HG03439 (cell line): Measurements from ENCODE around the gene IFITM2.
"Not testable (repeated sequence)": the region's sequence is repeated elsewhere in the genome, so short reads cannot be mapped to it uniquely, and the experiment has no call there.

Experiments
- ATAC-seq: cut with Tn5 transposase; IDR thresholded peaks from one replicate; pipeline ENCODE4 v1.9.1; 2021; ENCODE audit warnings: mild to moderate bottlenecking, moderate library complexity; ENCODE audit not compliant: unreplicated experiment

Gene IFITM2

DNA sequence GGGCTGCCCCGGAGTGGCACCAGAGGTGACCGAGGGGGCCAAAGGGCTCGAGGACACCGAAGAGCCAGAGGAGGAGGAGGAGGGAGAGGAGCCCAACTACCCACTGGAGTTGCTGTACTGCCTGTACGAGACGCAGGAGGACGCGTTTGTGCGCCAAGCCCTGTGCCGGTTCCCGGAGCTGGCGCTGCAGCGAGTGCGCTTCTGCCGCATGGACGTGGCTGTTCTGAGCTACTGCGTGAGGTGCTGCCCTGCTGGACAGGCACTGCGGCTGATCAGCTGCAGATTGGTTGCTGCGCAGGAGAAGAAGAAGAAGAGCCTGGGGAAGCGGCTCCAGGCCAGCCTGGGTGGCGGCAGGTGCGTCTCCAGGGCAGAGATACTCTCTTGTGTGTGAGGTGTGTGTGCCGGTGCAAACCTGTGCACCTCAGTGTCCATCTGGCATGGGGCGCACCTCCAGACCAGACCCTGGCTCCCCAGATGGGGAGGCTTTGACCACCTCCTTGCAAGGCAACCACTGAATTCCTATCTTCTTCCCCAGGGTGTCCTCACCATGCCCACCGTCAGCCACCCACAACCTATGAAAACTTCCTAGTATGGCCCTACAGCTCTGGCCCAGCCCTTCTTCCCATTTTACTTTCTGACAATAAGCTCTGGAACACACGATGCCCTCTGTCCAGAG is 26.0 kb upstream of the IFITM2 start:
- no peak for ATAC-seq

DNA sequence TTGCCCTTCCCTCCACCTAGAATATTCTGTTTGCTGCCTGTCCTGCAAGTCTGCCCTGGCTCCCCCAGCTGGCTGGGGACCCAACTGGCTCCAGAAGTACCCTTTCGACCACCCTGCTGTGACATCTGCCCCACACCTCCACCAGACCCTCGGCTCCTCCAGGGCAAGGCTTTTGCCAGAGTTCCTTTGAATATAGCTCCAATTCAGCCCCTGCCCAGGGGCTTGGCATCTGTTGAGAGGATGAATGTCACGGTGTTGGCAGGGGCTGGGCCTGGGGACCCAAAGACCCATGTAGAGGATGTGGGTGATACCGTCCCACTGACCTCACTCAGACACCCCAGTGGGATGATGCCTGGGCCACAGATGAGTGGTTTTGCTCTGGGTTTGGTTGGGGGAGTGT is 25.4 kb upstream of the IFITM2 start:
- no peak for ATAC-seq

DNA sequence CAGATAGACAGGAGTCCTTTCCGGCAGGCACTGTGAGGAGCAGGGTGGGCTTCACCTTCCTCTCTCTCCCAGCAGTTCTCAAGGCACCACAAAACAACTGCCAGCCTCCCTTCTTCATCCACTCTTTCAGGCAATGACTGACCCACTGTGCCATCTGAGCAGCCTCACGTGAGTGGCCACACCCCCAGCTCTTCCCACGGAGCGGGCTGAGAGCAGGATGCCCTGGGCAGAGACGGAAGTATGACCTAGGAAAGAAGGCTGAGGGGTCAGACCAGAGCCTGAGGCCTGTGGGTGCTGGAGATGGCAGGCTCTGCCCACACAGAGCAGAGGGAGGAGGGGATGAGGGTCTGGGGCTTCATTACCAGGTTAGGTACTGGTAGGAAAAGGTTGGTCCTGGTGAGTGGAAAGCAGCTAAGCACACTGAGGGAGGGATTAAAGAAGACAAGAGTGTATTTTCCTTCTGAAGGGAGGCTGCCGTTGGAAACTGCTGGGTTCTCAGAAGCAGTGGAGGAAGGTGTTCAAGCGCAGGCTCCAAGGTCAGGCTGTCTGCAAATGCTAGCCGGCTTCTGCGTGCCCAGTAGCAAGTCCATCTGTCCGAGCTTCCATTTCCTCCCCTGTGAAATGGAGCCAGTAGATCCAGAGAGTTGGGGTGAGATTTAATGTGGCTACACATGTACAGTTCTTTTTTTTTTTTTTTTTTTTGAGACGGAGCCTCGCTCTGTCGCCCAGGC is 24.8 kb upstream of the IFITM2 start:
- ATAC-seq: no peak

DNA sequence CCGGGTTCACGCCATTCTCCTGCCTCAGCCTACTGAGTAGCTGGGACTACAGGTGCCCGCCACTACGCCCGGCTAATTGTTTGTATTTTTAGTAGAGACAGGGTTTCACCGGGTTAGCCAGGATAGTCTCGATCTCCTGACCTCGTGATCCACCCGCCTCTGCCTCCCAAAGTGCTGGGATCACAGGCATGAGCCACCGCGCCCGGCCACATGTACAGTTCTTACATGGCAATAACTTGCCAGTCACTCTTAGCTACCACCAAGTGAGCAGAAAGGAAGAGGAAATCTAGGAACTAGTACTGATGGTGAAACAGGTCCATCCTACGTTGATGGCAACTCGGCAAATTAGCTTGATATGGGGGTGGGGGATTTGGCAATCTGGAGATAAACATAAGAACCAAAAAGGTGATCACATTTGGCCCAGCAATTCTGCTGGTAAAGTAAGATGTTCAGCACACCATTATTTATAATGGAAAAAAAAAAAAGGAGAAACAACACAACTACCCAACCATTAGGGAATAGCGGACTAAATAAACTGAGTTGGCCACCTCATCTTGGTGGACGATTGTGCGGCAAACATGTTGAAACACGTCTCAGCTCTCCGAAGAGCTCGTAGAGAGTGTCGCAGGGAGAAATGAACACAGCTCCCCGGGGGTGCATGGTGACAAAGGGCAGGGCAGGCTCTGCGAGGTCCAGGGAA is 24.1 kb upstream of the IFITM2 start:
- ATAC-seq: no peak

DNA sequence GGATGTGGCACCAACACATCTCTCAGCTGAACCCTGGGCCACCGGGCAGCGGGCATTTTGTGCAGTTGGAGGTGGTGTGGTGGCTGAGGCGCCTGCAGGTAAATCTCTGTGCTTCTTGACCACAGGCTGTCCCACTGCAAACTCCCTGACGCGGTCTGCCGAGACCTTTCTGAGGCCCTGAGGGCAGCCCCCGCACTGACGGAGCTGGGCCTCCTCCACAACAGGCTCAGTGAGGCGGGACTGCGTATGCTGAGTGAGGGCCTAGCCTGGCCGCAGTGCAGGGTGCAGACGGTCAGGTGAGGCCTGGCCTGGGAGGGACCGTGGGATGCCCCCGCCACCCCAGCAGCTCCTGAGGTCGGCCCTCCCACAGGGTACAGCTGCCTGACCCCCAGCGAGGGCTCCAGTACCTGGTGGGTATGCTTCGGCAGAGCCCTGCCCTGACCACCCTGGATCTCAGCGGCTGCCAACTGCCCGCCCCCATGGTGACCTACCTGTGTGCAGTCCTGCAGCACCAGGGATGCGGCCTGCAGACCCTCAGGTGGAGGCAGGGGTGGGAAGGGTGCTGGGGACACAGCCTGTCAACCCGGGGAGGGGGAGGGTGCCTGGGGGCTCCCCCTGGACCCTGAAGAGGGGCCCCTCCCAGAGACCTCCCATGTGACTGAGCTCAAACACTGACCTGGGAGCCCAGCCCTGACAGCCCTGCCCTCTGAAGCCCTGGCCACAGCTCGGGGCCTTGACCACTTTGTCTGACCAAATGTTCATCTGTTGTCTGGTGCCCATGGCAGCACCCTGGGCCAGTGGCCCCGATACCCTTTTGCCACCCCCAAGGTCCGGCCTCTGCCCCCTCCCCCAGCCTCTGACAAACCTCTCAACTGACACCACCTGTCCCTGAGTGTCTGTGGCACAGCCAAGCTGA is 23.3 kb upstream of the IFITM2 start:
- no peak for ATAC-seq

DNA sequence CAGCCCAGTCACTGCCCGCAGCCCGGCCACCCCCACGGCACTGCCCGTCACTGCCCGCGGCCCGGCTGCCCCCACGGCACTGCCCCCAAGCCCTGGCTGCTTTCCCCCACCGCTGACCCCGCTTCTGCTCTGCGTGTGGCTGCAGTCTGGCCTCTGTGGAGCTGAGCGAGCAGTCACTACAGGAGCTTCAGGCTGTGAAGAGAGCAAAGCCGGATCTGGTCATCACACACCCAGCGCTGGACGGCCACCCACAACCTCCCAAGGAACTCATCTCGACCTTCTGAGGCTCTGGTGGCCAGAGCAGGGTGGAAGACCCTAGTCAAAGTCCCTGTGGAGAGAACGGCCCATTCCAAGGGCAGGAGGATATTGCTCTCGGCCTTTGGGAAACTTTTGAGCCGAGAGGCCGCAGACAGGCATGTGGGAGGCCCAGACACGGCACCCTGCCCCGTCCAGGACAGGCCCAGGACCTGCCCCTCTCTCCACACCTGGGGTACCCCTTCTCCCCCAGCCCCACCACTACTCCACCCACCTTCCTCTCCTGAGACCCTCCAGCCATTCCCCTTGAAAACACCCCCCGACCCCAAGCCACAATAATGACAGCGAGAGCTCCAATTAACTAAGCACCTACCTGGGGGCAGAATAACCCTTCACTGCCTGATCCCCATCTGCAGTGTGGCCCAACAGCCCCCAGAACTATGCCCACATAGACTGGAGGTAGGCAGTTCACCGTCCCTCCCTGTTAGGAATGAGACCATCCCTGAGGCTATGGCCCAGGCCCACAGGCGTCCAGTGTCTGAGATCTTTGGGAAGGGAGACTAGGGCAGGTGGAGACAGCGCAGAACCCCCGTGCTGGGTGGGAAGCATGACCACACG is 22.4 kb upstream of the IFITM2 start:
- no peak for ATAC-seq

DNA sequence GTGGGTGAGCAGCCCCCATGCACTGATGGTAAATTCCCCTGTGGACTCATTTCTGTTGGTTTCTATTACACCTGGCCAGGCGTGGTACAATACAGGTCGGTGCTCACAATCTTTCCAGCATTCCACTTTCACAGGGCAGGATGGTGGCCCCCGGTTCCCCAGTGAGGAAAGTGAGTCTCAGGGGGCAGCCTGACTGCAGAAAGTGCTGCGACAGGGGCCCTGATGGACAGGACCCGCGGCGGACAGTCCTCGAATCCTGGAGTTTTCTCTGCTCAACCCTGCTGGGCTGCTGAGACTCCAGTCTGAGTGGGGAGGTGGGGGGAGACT is 21.8 kb upstream of the IFITM2 start:
- ATAC-seq: no peak

DNA sequence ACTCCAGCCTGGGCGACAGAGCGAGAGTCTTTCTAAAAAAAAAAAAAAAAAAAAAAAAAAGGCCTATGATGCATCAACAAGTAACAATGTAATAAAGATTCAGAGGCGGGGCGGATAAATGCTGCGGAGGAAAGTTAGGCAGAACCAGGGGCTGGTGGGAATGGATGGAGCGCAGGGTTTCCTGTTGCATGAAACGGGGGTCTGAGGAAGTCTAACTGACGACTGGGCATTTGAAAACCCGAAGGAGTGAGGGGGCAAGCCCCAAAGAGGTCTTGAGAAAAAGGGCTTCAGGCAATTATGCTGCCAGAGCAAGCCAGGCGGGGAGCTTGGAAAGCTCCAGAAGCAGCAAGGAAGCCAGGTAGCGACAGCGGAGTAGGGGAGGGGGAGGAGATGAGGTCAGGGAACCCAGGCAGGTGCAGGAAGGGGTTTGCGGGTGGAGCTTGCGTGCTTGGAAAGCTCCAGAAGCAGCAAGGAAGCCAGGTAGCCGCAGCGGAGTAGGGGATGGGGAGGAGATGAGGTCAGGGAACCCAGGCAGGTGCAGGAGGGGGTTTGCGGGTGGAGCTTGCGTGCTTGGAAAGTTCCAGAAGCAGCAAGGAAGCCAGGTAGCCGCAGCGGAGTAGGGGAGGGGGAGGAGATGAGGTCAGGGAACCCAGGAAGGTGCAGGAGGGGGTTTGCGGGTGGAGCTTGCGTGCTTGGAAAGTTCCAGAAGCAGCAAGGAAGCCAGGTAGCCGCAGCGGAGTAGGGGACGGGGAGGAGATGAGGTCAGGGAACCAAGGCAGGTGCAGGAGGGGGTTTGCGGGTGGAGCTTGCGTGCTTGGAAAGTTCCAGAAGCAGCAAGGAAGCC is 20.4 kb upstream of the IFITM2 start:
- not testable (repeated sequence) for ATAC-seq

DNA sequence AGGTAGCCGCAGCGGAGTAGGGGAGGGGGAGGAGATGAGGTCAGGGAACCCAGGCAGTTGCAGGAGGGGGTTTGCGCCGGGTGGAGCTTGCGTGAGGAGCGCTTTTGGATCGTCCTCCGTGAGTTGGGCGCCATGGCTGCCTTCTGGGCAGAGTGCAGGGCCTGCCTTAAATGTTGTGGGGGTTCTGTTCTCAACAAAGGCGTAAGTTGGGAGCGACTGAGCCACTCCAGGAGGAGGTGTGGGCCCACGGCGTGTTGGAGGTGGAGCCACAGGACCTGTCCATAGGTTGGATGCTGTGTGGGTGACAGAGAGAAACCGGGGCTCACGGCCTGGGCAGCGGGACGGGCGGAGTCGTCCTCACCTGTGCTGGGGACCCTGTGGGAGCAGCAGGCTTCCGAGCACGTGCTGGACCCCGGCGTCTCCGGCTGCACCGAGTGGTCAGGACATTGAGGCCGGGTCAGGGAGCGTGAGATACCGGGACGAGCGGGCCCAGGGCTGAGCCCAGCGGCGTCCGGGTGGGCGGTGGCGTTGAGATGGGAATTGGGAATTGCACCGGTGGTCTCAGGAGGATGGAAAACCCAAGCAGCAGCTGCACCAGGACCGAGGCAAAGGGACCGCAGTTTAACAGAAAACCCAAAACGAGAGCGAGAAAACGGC is 19.7 kb upstream of the IFITM2 start:
- no peak for ATAC-seq

DNA sequence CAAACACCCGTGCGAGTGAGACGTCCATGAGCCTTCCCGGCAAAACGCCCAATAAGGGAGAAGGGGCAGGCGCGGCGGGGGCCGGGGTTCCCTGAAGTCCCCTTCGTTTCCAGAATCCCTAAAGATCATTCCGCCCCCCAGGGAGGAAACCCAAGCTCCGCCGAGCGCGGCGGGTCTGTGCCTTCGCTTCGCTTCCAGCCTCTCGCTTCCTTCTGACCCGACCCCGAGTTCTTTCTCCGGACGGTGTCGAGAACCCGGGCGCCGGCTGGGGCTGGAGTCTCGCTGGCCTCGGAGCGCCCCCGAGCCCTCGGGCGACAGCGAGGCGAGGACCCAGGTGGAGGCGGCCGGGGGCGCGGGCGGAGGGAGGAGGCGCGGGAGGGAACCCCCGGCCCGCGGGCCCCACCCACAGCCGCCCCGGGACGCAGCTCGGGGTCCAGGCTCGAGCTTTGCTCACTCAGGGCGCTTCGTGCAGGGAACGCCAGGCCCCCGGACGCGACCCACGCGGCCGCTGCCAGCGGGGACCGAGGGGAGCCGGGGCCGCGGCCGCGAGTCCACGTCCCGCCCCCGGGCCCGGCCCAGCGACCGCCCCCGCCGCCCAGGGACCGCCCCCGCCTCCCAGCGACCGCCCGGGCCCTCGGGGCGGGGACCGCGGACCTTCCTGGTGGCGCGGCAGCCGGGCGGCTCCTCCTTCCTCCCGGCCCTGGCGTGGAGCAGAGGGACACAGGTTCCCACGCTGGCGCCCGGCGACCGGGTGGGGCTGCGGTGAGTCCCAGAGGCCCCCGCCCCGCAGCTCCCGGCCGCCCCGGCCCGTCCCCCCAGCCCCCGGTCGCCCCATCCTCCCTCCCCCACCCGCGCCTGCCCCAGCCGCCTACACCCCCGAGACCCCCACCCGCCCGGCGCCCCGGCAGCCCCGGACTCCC is 18.9 kb upstream of the IFITM2 start, which contains the start of gene PGGHG:
Gene PGGHG, plus strand, starts transcription at position 649 of the 920 bp plus-strand sequence. CDS start 691 bp downstream, outside the sequence.
- ATAC-seq: no peak

DNA sequence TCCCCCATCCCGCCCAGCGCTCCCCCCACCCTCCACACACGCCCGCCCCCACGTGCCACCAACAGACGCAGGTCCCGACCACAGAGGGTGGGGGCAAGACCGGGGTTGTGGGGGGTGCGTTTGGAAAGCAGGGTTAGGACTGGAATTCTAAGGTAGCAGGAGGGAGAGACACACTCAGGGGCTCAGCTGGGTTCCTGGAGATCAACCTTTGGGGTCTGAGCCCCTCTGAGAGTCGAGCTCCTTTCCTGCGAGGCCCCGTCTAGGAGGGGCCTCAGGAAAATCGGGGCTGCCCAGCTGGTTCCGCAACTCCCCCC is 18.3 kb upstream of the IFITM2 start:
- no peak for ATAC-seq

DNA sequence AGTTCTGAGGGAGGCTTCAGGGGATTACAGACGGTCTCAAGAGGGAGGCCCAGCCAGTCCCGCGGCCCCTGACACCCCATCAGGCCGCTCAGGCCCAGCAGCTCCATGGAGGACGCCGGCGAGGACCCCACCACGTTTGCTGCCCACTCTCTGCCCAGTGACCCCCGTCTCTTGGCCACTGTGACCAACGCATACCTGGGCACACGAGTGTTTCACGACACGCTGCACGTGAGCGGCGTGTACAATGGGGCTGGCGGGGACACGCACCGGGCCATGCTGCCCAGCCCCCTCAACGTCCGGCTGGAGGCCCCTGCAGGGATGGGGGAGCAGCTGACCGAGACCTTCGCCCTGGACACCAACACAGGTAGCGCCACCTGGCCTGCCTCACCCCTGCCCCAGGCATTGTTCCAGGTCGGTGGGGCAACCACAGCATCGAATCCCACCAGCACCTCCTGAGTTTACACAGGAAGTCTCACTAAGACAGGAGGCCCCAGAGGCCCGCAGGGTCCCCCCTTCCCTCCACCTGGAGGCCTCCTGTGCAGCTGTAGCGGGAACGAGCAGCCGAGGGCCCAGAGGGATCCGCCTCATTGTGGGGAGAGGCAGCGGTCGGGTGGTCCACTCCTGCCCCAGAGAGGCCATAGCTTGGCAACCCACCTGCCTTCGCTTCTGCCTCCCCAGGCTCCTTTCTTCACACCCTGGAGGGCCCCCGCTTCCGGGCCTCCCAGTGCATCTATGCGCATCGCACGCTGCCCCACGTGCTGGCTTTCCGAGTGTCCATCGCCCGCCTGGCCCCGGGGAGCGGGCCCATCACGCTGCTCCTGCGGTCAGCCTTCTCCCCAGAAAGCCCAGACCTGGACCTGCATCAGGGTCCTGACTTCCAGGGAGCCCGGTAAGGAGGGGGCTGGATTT is 17.6 kb upstream of the IFITM2 start:
- ATAC-seq: no peak

DNA sequence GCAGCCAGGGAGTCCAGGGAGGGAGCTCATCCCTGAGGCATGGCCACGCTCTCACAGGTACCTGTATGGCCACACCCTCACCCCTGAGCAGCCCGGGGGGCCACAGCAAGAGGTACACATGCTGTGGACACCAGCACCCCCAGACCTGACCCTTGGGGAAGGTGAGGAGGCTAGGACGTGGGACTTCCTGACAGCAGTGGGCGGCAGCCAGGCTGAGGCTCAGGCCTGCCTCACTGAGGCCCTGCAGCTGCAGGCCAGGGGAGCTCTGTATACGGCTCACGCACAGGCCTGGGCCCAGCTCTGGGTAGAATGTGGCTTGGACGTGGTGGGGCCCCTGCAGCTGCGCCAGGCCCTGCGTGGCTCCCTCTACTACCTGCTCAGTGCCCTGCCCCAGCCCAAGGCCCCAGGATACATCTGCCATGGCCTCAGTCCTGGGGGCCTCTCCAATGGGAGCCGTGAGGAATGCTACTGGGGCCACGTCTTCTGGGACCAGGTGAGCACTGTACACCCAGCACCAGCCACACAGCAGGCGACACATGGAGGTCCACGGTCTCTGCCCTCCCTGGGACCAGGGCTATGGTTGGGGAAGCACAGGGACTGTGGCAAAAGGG is 16.9 kb upstream of the IFITM2 start:
- ATAC-seq: no peak

DNA sequence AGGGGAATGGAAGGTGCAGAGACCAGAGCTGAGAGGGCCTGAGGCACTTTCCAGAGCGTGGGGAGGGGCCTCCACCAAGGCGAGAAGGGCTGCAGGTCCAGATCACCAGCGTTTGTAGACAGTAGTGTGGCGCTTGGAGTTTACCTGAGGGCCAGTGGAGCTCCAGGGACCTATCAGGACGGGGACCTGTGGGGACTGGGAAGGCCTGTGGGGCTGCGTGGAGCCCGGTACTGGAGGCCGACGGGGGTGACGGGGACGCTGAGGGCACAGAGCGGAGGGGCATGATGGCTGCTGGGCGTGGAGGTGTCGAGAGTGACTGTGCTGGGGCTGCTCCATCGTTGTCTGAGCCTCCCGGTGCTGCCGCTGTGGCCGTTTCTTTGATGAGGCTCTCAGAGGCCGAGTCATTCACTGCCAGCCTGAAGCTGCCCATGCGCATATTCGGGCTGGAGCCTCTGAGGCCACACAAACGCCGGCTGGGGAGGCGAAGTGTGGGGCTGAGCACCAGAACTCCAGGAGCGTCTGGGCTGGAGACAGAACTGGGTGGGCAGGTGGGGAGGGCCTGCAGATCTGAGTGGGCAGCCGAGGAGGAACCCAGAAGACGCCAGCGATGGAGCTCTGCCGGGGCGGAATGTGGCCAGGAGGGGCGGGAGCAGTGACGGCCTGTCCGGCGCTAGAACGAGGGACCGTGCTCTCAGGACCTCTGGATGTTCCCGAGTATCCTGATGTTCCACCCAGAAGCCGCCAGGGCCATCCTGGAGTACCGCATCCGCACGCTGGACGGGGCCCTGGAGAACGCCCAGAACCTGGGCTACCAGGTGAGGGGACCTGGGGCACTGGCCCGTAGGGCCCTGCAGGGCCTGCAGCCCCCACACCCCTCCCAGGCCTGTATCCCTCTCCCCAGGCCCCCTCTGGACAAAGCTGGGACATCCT is 16.1 kb upstream of the IFITM2 start:
- no peak for ATAC-seq
